ENCODE measurements around the gene PAF1. TPM values are rescaled to one million over a fixed set of nuclear protein-coding genes. Genes with fewer than 3 reads are reported as not detected.

PAF1 gene
- total RNA-seq, 1 donor from 2014 or later, result 32.5 TPM

GRCh38 chr19:39407410-39407659 is 16.4 kb upstream of the PAF1 start:
- Mint-ChIP-seq H3K4me1 (ENCODE audit: low read depth) (peaks cover 62% of the 10 kb centered on the region), H3K4me3 (ENCODE audit: unreplicated experiment) (peak overlapping the region; percentile 90), H3K36me3 (ENCODE audit: low read depth) (peaks cover 12% of the 10 kb centered on the region), H3K27ac (ENCODE audit: unreplicated experiment) (peak overlapping the region; percentile 94), H3K9me3 (ENCODE audit: low read depth) (no peaks in the 10 kb centered on the region), H3K27me3 (ENCODE audit: low read depth) (no peaks in the 10 kb centered on the region)
- DNase-seq (ENCODE audit: low spot score), result no peak
- TF ChIP-seq, protein P1, sequence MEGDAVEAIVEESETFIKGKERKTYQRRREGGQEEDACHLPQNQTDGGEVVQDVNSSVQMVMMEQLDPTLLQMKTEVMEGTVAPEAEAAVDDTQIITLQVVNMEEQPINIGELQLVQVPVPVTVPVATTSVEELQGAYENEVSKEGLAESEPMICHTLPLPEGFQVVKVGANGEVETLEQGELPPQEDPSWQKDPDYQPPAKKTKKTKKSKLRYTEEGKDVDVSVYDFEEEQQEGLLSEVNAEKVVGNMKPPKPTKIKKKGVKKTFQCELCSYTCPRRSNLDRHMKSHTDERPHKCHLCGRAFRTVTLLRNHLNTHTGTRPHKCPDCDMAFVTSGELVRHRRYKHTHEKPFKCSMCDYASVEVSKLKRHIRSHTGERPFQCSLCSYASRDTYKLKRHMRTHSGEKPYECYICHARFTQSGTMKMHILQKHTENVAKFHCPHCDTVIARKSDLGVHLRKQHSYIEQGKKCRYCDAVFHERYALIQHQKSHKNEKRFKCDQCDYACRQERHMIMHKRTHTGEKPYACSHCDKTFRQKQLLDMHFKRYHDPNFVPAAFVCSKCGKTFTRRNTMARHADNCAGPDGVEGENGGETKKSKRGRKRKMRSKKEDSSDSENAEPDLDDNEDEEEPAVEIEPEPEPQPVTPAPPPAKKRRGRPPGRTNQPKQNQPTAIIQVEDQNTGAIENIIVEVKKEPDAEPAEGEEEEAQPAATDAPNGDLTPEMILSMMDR (IDR thresholded peaks at IDR 0.05), result no peak

GRCh38 chr19:39406656-39407409 is 15.9 kb upstream of the PAF1 start, which contains the start of gene ZFP36:
Gene ZFP36 (plus strand): TSS chr19:39406847. CDS start chr19:39406905, 58 bp downstream.
- Mint-ChIP-seq H3K4me1 (ENCODE audit: low read depth) (peaks cover 67% of the 10 kb centered on the region), H3K27me3 (ENCODE audit: low read depth) (no peaks in the 10 kb centered on the region), H3K9me3 (ENCODE audit: low read depth) (no peaks in the 10 kb centered on the region), H3K36me3 (ENCODE audit: low read depth) (peaks cover 12% of the 10 kb centered on the region), H3K4me3 (ENCODE audit: unreplicated experiment) (peak within 1 kb of the TSS; percentile 90), H3K27ac (ENCODE audit: unreplicated experiment) (peak within 1 kb of the TSS; percentile 99)
- TF ChIP-seq, protein P1 (IDR thresholded peaks at IDR 0.05), result peak; percentile 19
- no peak for DNase-seq (ENCODE audit: low spot score)

DNA sequence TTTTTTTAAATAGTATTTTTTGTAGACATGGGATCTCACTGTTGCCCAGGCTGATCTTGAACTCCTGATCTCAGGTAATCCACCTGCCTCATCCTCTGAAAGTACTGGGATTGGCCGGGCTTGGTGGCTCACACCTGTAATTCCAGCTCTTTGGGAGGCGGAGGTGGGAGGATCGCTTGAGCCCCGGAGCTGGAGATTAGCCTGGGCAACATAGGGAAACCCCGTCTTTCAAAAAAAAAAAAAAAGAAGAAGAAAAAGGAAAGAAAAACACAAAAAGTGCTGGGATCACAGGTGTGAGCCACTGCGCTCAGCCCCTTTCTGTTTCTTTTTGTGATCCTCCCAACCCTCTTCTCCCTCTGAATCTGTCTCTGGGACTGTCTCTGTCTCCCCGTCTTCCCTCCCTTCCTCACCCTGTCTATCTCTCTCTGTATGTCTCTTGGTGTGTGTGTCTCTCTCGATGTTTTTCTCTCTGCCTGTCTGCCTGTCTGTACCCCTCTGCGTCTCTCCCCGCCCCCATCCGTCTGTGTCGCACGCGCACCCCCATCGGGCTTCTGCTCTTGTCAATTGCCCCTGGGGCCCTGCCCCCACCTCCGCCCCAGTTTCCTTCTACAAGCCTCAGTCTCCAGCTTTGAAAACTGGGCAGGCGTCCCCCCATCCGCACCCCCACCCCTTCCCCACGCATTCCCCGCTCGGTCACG is 15.2 kb upstream of the PAF1 start:
- TF ChIP-seq, protein P1 (IDR thresholded peaks at IDR 0.05), result no peak
- Mint-ChIP-seq H3K27me3 (ENCODE audit: low read depth) (no peaks in the 10 kb centered on the region), H3K9me3 (ENCODE audit: low read depth) (no peaks in the 10 kb centered on the region), H3K27ac (ENCODE audit: unreplicated experiment) (peak overlapping the region; percentile 99), H3K4me1 (ENCODE audit: low read depth) (peaks cover 68% of the 10 kb centered on the region), H3K36me3 (ENCODE audit: low read depth) (peaks cover 12% of the 10 kb centered on the region), H3K4me3 (ENCODE audit: unreplicated experiment) (peak overlapping the region; percentile 90)
- DNase-seq (ENCODE audit: low spot score), result no peak

DNA sequence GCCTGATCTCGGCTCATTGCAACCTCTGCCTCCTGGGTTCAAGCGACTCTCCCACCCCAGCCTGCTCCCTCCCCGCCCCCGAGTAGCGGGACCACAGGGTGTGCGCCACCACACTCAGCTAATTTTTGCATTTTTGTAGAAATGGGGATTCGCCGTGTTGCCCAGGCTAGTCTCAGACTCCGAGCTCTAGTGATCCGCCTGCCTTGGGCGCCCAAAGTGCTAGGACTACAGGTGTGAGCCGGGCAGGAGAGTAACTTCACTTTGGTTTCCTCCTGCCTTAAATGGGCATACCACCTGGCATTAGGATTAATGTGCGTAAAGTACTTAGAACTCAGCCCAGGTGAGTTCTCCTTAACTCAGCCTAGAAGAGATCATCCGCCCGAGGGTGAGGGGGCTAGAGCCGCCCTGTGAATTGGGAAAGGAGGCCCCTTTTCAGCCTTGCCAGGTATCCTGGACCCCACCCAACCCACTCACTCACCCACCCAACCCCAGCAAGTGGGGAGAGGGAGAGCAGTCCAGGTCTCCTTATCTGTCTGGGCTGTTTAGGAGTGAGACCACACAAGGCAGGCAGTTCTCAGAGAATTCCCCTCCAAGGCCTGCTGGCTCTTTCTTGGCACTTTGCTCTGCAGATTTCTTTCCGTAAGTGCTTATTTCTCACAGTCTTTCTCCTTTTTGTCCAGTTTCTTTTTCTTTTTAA is 14.5 kb upstream of the PAF1 start:
- H3K4me1 Mint-ChIP-seq (ENCODE audit: low read depth), result peaks cover 64% of the 10 kb centered on the region
- no peaks in the 10 kb centered on the region for H3K27me3 Mint-ChIP-seq (ENCODE audit: low read depth)
- H3K27ac Mint-ChIP-seq (ENCODE audit: unreplicated experiment), result peak overlapping the region; percentile 99
- H3K36me3 Mint-ChIP-seq (ENCODE audit: low read depth), result peaks cover 12% of the 10 kb centered on the region
- TF ChIP-seq, protein P1 (IDR thresholded peaks at IDR 0.05), result no peak
- H3K4me3 Mint-ChIP-seq (ENCODE audit: unreplicated experiment), result no peak overlapping the region
- no peaks in the 10 kb centered on the region for H3K9me3 Mint-ChIP-seq (ENCODE audit: low read depth)
- DNase-seq (ENCODE audit: low spot score), result no peak
